ENCODE measurements around the gene OLFM3. TPM values are rescaled to one million over a fixed set of nuclear protein-coding genes. Genes with fewer than 3 reads are reported as not detected.

Gene OLFM3
- total RNA-seq, result not detected

DNA sequence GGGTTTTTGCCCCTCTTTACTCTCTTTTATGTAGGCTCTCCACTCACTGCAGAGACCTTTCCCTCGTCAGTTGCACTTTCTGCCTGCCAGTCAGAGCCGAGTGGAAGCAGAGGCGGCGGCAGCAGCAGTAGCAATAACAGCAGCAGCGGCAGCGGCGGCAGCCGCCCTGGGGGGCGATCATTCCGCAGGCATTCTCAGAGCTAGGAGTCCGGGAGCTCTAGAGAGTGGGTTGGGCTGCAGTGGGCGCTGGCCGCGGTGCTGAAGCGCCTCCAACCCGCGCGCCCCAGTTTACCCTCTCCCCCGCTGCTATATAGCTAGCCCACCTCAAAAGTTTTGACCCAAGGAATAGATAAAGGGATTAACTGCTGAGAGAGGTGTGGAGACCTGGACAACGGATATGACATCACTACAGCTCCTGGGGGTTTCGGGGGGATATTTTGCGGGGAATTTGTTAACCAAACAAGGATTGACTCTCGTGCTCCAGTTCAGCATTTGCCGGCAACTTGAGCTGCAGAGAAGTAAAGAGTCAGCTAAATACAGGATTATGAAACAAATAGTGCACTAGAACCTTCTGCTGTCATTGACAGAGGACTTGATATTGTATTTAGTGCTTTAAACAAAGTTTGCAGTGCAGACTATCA, at the start of gene OLFM3:
OLFM3 (minus strand) TSS at position 102 of the 641 bp plus-strand sequence.
- H3K27me3 Mint-ChIP-seq, result peaks cover 15% of the 10 kb centered on the region
- CTCF ChIA-PET, result interaction anchor here (0.6 kb wide), 1 partner anchor 1292 kb away, joined by 3 read pairs; no protein-coding TSS in a partner anchor
- DNase-seq, result no peak
- no peaks in the 10 kb centered on the region for H3K36me3 Mint-ChIP-seq
- H3K4me3 Mint-ChIP-seq, result no peak within 1 kb of the TSS
- ATAC-seq, result peak; percentile 27
- H3K4me1 Mint-ChIP-seq, result no peaks in the 10 kb centered on the region
- no peak within 1 kb of the TSS for H3K27ac Mint-ChIP-seq
- H3K9me3 Mint-ChIP-seq (ENCODE audit: low read depth), result no peaks in the 10 kb centered on the region

DNA sequence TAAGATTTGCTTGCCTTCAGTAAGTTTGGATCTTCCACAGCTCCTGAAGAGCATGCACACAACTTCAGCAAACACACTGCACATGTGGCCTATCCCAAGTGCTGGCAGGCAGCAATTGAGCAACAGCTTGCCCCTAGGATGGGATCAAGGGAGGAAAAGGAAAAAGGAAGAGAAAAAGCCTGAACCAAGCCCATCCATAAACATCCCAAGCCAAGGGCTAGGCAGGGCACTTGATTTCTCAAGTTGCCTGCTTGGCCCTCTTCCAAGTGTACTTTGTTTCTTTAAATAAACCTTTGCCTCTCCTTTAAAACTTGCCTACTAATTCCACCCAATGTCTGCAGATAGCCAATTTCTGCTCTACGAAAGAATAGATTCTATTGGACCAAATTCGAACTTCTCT, 49.0 kb upstream of the OLFM3 start:
- Mint-ChIP-seq H3K4me1 (no peaks in the 10 kb centered on the region), H3K9me3 (ENCODE audit: low read depth) (no peaks in the 10 kb centered on the region), H3K36me3 (no peaks in the 10 kb centered on the region), H3K27ac (no peak overlapping the region), H3K27me3 (no peaks in the 10 kb centered on the region), H3K4me3 (no peak overlapping the region)
- CTCF ChIA-PET, result no interaction called here
- no peak for ATAC-seq
- no peak for DNase-seq

DNA sequence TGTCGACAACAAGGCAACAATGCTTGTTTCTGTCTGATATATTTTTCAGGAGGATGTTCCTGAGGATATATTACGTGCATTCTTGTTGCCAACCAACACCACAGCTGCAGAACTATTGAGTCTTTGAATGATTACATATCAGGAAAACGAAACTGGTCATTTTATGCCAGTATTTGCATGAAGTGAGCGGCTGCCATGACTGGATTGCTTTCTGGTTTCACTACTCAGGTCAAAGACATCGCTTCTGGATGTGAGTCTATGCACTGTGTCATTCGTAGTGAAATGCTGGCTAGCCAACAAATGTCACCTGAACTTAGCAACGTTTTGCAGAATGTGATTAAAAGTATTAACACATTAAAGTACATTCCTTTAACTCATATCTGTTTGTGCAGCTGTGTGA, 35.8 kb upstream of the OLFM3 start:
- CTCF ChIA-PET, result no interaction called here
- Mint-ChIP-seq H3K4me1 (no peaks in the 10 kb centered on the region), H3K4me3 (no peak overlapping the region), H3K27me3 (no peaks in the 10 kb centered on the region), H3K9me3 (ENCODE audit: low read depth) (no peaks in the 10 kb centered on the region), H3K27ac (no peak overlapping the region), H3K36me3 (no peaks in the 10 kb centered on the region)
- DNase-seq, result no peak
- ATAC-seq, result no peak

DNA sequence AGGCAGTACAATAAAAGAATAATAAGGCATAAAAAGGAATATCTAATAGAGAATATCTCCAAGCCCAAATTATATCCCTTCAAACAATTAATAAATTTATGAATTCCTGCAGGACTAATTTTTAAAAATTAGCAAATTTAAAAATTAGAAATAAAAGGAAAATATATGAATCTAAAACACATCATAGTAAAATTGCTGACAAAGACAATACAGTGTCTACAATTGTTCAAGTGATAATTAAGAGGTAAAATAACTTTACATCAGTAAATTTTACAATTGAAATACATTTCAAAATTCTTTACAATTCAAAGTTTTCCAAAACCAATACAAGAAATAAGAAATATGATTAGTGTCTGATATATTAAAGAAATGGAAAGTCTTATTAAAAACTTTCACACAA, 22.8 kb upstream of the OLFM3 start:
- Mint-ChIP-seq H3K36me3 (no peaks in the 10 kb centered on the region), H3K4me3 (no peak overlapping the region), H3K4me1 (no peaks in the 10 kb centered on the region), H3K27ac (no peak overlapping the region), H3K9me3 (ENCODE audit: low read depth) (peaks cover 2% of the 10 kb centered on the region), H3K27me3 (no peaks in the 10 kb centered on the region)
- ATAC-seq, result no peak
- CTCF ChIA-PET, result no interaction called here
- no peak for DNase-seq

DNA sequence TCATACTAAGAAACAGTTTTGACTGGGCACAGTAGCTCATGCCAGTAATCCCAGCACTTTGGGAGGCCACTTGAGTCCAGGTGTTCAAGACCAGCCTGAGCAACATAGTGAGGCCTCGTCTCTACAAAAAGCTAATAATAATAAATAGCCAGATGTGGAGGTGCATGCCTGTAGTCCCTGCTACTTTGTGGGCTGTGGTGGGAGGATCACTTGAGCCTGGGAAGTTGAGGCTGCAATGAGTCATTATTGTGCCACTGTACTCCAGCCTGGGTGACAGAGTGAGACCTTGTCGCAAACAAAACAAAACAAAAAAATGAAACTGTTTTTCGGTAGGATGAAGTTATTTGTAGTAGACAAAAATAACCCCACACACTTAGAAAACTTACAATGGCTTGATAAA, 19.0 kb upstream of the OLFM3 start:
- H3K27me3 Mint-ChIP-seq, result no peaks in the 10 kb centered on the region
- H3K4me3 Mint-ChIP-seq, result no peak overlapping the region
- H3K27ac Mint-ChIP-seq, result no peak overlapping the region
- H3K4me1 Mint-ChIP-seq, result no peaks in the 10 kb centered on the region
- DNase-seq, result no peak
- CTCF ChIA-PET, result no interaction called here
- H3K9me3 Mint-ChIP-seq (ENCODE audit: low read depth), result peaks cover 4% of the 10 kb centered on the region
- ATAC-seq, result no peak
- no peaks in the 10 kb centered on the region for H3K36me3 Mint-ChIP-seq

DNA sequence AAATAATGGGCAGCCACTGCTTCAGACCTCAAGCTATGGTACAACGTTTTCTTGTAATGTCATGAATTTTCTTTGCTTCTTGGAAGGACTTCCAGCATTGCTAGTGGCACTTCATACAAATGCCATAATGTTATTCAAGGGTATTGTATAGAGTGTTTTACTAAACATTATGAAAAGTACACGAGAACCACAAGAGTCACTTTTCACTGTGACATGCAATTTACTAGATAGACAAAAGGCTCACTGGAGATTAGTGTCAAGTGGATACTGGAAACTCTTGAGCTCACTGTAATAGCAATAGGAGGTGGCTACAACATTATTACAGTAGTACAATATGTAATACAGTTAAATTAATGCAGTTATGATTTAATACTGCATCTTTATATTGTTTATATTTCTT, 5.3 kb upstream of the OLFM3 start:
- H3K36me3 Mint-ChIP-seq, result no peaks in the 10 kb centered on the region
- no peaks in the 10 kb centered on the region for H3K4me1 Mint-ChIP-seq
- H3K27me3 Mint-ChIP-seq, result peaks cover 1% of the 10 kb centered on the region
- no peak overlapping the region for H3K27ac Mint-ChIP-seq
- ATAC-seq, result no peak
- no peak for DNase-seq
- CTCF ChIA-PET, result no interaction called here
- no peaks in the 10 kb centered on the region for H3K9me3 Mint-ChIP-seq (ENCODE audit: low read depth)
- no peak overlapping the region for H3K4me3 Mint-ChIP-seq

DNA sequence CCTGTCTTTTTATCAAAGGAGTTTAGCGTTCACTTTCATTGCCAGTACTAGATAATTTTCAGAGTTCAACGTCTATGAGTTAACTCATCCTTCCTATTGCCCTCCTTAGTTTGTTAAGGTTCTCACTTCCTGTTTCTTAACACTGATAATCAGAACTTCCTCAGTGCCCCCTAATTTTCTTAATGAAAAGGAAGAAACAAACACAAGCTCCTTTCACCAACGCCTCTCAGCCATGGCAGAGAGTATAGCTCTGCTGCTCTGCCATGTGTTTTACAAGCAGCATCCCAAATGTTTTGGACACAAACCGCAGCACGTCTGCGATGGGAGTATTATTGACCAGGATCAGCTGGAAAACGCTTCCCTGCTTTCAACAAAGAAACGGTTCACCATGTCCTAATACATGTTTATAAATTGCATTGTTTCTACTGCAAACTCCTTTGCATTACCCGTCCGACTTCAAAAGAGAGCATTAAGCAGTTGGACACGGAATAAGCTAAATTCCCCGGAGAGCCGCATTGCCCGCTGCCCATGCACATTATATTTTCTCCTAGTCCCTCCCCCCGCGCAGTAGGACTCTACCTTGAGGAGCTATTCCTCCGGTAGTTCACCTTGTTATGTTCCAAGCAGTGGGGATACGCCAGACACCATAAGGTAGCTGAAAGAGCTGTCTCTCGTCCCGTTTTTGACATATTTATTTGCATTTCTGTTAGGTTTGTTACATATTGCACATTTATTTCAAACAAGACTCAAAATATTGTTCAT, 561 bp downstream of the OLFM3 start:
- CTCF ChIA-PET, result no interaction called here
- no peak for ATAC-seq
- H3K4me1 Mint-ChIP-seq, result no peaks in the 10 kb centered on the region

DNA sequence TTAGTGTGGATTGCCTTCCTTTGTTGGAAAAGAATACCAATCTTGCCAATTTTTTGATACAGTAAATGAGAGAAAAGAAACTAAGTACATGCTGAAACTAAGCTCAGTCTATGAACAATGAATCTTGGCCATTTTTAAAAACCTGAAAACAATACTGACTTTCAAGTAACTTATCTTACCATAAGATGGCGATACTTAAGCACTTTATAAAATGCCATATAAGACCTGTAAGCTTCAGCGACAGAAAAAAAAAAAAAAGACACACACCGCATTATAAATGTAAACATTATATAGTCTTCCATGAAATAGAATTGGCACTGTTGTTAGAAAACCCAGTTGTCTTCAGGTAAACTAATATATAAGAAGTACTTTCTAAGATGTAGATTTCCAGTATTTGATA, 3.0 kb downstream of the OLFM3 start:
- H3K9me3 Mint-ChIP-seq (ENCODE audit: low read depth), result no peaks in the 10 kb centered on the region
- no peaks in the 10 kb centered on the region for H3K4me1 Mint-ChIP-seq
- H3K4me3 Mint-ChIP-seq, result no peak overlapping the region
- H3K27me3 Mint-ChIP-seq, result peaks cover 15% of the 10 kb centered on the region
- H3K27ac Mint-ChIP-seq, result no peak overlapping the region
- CTCF ChIA-PET, result no interaction called here
- ATAC-seq, result no peak
- DNase-seq, result no peak
- H3K36me3 Mint-ChIP-seq, result no peaks in the 10 kb centered on the region

More for the DNA sequence above, 561 bp downstream of the OLFM3 start:
- Mint-ChIP-seq H3K27me3 (peaks cover 15% of the 10 kb centered on the region), H3K9me3 (ENCODE audit: low read depth) (no peaks in the 10 kb centered on the region), H3K4me3 (no peak overlapping the region), H3K36me3 (no peaks in the 10 kb centered on the region), H3K27ac (no peak overlapping the region)
- DNase-seq, result no peak

DNA sequence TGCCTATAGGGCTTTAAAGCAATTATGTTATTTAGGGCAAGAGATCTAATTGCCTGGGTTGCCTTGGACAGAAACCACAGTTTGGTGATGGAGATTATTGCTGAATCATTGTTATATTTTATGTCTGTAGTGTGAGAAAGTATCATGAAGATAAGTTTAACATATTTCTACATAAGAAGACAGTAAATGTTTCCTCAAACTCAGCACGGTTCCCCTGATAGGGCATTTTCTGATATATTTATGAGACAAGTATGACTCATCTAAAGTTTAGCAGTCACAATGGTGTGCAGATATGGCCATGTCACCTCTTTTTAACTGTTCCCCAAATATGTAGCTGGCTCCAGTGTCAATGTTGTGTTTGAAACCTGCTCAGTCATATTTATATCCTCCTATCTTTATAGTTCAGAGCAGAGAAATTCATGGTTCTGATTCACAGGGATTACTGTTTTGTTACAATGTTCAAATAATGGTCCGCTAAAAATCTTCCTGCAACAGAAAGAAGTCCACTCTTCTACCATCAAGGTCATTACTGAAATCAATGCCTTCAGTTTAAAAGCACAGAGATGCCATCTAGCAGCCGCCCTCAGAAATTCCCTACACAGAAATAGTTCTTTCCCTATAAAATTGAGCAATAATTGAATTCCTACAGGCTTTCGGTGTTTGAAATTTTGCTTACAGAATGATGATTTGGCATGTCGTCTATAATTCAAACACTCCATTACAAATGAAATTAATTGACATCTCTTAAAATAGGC, 3.7 kb downstream of the OLFM3 start:
- H3K4me3 Mint-ChIP-seq, result no peak overlapping the region
- H3K27ac Mint-ChIP-seq, result no peak overlapping the region
- ATAC-seq, result no peak
- H3K27me3 Mint-ChIP-seq, result peaks cover 15% of the 10 kb centered on the region
- no peak for DNase-seq
- no peaks in the 10 kb centered on the region for H3K9me3 Mint-ChIP-seq (ENCODE audit: low read depth)
- H3K36me3 Mint-ChIP-seq, result no peaks in the 10 kb centered on the region
- no peaks in the 10 kb centered on the region for H3K4me1 Mint-ChIP-seq
- CTCF ChIA-PET, result no interaction called here

DNA sequence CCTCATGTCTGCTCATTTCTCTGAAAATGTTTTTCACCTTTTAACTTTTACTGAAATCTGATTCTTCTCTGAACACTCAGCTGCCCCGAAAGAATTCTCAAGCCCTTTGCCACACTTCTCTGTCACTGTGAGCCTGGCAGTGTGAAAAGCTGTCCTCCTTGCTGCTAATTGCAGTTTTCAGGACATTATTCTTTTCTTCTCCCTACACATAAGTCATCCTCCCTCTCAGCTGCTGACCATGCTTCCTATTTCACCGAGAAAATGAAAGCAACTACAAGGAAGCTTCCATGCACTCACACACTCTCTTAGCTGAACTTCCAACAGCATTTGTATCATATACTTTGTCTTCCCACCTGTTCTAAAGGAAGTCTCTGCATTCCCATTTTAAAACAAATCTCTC, 15.8 kb downstream of the OLFM3 start:
- Mint-ChIP-seq H3K36me3 (no peaks in the 10 kb centered on the region), H3K4me3 (no peak overlapping the region), H3K27me3 (no peaks in the 10 kb centered on the region), H3K4me1 (no peaks in the 10 kb centered on the region), H3K9me3 (ENCODE audit: low read depth) (peaks cover 3% of the 10 kb centered on the region), H3K27ac (no peak overlapping the region)
- CTCF ChIA-PET, result no interaction called here
- DNase-seq, result no peak
- no peak for ATAC-seq

DNA sequence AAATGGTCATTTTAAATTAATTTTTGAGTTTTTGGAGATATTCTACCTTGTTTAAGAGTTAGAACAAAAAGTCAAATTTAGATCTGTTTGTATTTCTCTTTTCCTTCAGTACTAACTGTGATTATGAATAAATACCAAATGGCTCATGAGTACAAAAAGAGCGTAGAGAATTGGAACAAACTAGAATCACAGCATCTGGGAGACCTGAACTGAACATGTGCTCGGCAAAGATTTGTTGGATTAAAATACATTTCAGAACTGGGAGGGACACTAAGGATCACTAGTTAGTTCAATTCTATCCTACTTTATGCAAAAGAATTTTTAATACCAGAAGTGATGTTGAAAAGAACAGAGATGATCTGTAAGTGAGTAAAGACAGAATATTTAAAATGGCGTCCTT, 19.5 kb downstream of the OLFM3 start:
- DNase-seq (no peak), ATAC-seq (no peak)
- Mint-ChIP-seq H3K36me3 (no peaks in the 10 kb centered on the region), H3K27me3 (no peaks in the 10 kb centered on the region), H3K4me1 (no peaks in the 10 kb centered on the region), H3K4me3 (no peak overlapping the region), H3K27ac (no peak overlapping the region), H3K9me3 (ENCODE audit: low read depth) (peaks cover 3% of the 10 kb centered on the region)
- CTCF ChIA-PET, result no interaction called here

DNA sequence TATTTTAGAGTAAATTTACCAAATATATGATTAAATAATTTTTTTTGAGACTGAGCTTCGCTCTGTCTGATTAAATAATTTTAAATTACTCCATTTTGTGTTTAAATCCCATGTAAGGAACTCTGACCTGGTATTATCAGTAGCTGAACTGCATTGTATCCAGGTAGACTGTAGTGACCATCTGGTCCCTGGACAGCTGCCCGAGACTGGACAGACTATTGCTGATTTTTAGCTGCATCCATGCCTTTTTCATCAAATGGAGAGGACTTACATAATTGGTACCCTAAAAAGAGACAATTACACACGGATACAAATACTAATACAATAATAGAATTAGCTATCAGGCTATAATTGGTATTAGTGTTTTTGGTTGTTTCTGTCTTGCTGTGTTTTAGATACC, 20.6 kb downstream of the OLFM3 start:
- Mint-ChIP-seq H3K36me3 (no peaks in the 10 kb centered on the region), H3K4me3 (no peak overlapping the region), H3K27me3 (no peaks in the 10 kb centered on the region), H3K4me1 (no peaks in the 10 kb centered on the region), H3K9me3 (ENCODE audit: low read depth) (peaks cover 3% of the 10 kb centered on the region), H3K27ac (no peak overlapping the region)
- DNase-seq, result no peak
- ATAC-seq, result no peak
- CTCF ChIA-PET, result no interaction called here

DNA sequence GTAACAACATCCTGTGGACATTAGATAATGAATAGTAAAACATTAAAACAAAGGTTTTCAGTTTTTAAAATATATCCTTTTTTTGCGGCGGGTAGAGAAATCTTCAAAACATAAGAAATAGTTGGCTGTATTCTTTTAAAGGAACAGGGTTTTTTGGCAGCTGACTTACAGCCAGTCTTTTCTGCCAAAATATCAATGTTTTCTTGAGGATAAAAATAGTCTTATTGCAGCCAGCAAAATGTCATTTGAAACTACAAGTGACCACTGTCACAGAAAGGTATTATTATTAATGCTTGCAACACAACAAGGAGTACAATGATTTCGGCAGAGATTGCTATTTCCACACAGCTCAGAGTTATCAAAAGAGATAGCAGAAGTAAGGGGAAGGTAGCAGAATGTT, 21.4 kb downstream of the OLFM3 start:
- Mint-ChIP-seq H3K27ac (no peak overlapping the region), H3K27me3 (no peaks in the 10 kb centered on the region), H3K4me3 (no peak overlapping the region), H3K9me3 (ENCODE audit: low read depth) (peaks cover 3% of the 10 kb centered on the region), H3K4me1 (no peaks in the 10 kb centered on the region), H3K36me3 (no peaks in the 10 kb centered on the region)
- CTCF ChIA-PET, result no interaction called here
- ATAC-seq, result no peak
- DNase-seq, result no peak
